IMR-90 (cell line): ENCODE data around the gene PTPN3. TPM values are rescaled to one million over a fixed set of nuclear protein-coding genes. Genes with fewer than 3 reads are reported as not detected.

Experiments
- ATAC-seq: fragments of 200-7000 bp; cut with Tn5 transposase; 2 replicates; pipeline ENCODE4 v1.9.1; 2020; ENCODE audit warnings: low read depth, mild to moderate bottlenecking, moderate library complexity
- BruUV-seq: library from RNA; stranded (reverse); fragments of 400-500 nt; replicated peaks from 2 replicates; lab custom pipeline; 2021; lab: Mats Ljungman, UMichigan
- CTCF ChIA-PET: fragments of 300-600 bp; formaldehyde crosslinking; extraction: SDS; loops from one replicate; lab custom pipeline; 2021; ENCODE audit warnings: antibody characterized with exemption; lab: Yijun Ruan, JAX
- POLR2A ChIA-PET: fragments of 300-600 bp; sonication (Branson Sonifier 250); formaldehyde crosslinking; loops from one replicate; lab custom pipeline; 2022; ENCODE audit warnings: antibody characterized with exemption; ENCODE audit not compliant: unreplicated experiment; lab: Charles Lee
- DNase-seq: peaks from one replicate; pipeline ENCODE4 v3.0.0; 2013
- H2AFZ ChIP-seq: replicated peaks from 2 replicates; pipeline ENCODE3; 2013; ENCODE audit warnings: low read length, mild to moderate bottlenecking; ENCODE audit not compliant: poor library complexity
- H2AK5ac ChIP-seq: 2 replicates; pipeline ENCODE4 v1.6.1; 2013; ENCODE audit warnings: low read depth, low read length, inconsistent platforms
- H2AK9ac ChIP-seq: replicated peaks from 2 replicates; pipeline ENCODE3; 2013; ENCODE audit warnings: mild to moderate bottlenecking, low read depth, low read length, moderate library complexity; ENCODE audit not compliant: poor library complexity
- H2BK120ac ChIP-seq: 2 replicates; pipeline ENCODE4 v1.6.1; 2013; ENCODE audit warnings: low read depth, low read length, inconsistent platforms
- H2BK15ac ChIP-seq: 3 replicates; pipeline ENCODE4 v1.6.1; 2013; ENCODE audit warnings: low read depth, low read length, inconsistent platforms
- H2BK20ac ChIP-seq: 2 replicates; pipeline ENCODE4 v1.6.1; 2013; ENCODE audit warnings: low read depth, mild to moderate bottlenecking, inconsistent platforms, low read length, moderate library complexity
- H2BK5ac ChIP-seq: 2 replicates; pipeline ENCODE4 v1.6.1; 2013; ENCODE audit warnings: mild to moderate bottlenecking, low read depth, low read length, inconsistent platforms; ENCODE audit not compliant: poor library complexity, severe bottlenecking
- H3K14ac ChIP-seq: replicated peaks from 2 replicates; pipeline ENCODE4 v1.6.1; 2013; ENCODE audit warnings: low read depth, low read length, inconsistent platforms
- H3K18ac ChIP-seq: 2 replicates; pipeline ENCODE4 v1.6.1; 2013; ENCODE audit warnings: low read depth, low read length, control low read depth
- H3K23ac ChIP-seq: 2 replicates; pipeline ENCODE4 v1.6.1; 2013; ENCODE audit warnings: low read depth, low read length, inconsistent platforms
- H3K27ac ChIP-seq: 2 replicates; pipeline ENCODE4 v1.5.1; 2013; ENCODE audit warnings: mild to moderate bottlenecking, control low read depth, low read length; ENCODE audit not compliant: insufficient read depth
- H3K27me3 ChIP-seq: 2 replicates; pipeline ENCODE4 v1.6.1; 2013; ENCODE audit warnings: low read length; ENCODE audit not compliant: control insufficient read depth, insufficient read depth
- H3K36me3 ChIP-seq: 2 replicates; pipeline ENCODE4 v1.6.1; 2013; ENCODE audit warnings: low read length, mixed read lengths; ENCODE audit not compliant: control insufficient read depth, insufficient read depth
- H3K4ac ChIP-seq: 2 replicates; pipeline ENCODE4 v1.6.1; 2013; ENCODE audit warnings: low read depth, low read length, inconsistent platforms
- H3K4me1 ChIP-seq: 2 replicates; pipeline ENCODE4 v1.6.1; 2013; ENCODE audit warnings: low read length, mixed read lengths; ENCODE audit not compliant: control insufficient read depth, insufficient read depth
- H3K4me2 ChIP-seq: 2 replicates; pipeline ENCODE4 v1.6.1; 2013; ENCODE audit warnings: low read depth, mild to moderate bottlenecking, control low read depth, low read length, moderate library complexity
- H3K4me3 ChIP-seq: 2 replicates; pipeline ENCODE4 v1.5.1; 2013; ENCODE audit warnings: low read depth, mild to moderate bottlenecking, control low read depth, low read length, moderate library complexity; ENCODE audit not compliant: insufficient read depth
- H3K56ac ChIP-seq: 2 replicates; pipeline ENCODE4 v1.6.1; 2013; ENCODE audit warnings: low read length, inconsistent platforms; ENCODE audit not compliant: insufficient read depth; ENCODE audit errors: extremely low read depth
- H3K79me1 ChIP-seq, 2 experiments: 2 replicates each; pipeline ENCODE4 v1.6.1; 2013; ENCODE audit warnings: low read length in 2 of 2, inconsistent platforms in 1 of 2, low read depth in 1 of 2
- H3K9ac ChIP-seq: 2 replicates; pipeline ENCODE4 v1.6.1; 2013; ENCODE audit warnings: low read depth, low read length, control low read depth
- H3K9me1 ChIP-seq: 2 replicates; pipeline ENCODE4 v1.6.1; 2013; ENCODE audit warnings: low read length, inconsistent platforms; ENCODE audit not compliant: insufficient read depth
- H3K9me3 ChIP-seq: 2 replicates; pipeline ENCODE4 v1.6.1; 2013; ENCODE audit warnings: low read length; ENCODE audit not compliant: control insufficient read depth, insufficient read depth
- H4K20me1 ChIP-seq: 2 replicates; pipeline ENCODE4 v1.6.1; 2013; ENCODE audit warnings: low read length, inconsistent platforms; ENCODE audit not compliant: insufficient read depth
- H4K5ac ChIP-seq: 2 replicates; pipeline ENCODE4 v1.6.1; 2013; ENCODE audit warnings: mild to moderate bottlenecking, low read depth, low read length, control low read depth
- H4K8ac ChIP-seq, 2 experiments: 2 replicates each; pipeline ENCODE4 v1.6.1; 2013; ENCODE audit warnings: low read depth in 2 of 2, low read length in 2 of 2, control low read depth in 1 of 2, inconsistent platforms in 1 of 2
- H4K91ac ChIP-seq: 2 replicates; pipeline ENCODE4 v1.6.1; 2013; ENCODE audit warnings: low read depth, low read length, inconsistent platforms; ENCODE audit not compliant: insufficient read depth
- CEBPB ChIP-seq: IDR thresholded peaks from 2 replicates; pipeline ENCODE4 v1.6.1; 2012; ENCODE audit warnings: low read depth, low read length, improper control_type of control experiment
- CHD1 ChIP-seq: IDR thresholded peaks from 2 replicates; pipeline ENCODE4 v1.6.1; 2012; ENCODE audit warnings: low read depth, low read length, improper control_type of control experiment
- CTCF ChIP-seq: conservative IDR thresholded peaks from 2 replicates; pipeline ENCODE4 v1.5.1; 2012; ENCODE audit warnings: mild to moderate bottlenecking, low read depth, low read length, improper control_type of control experiment
- FOS ChIP-seq: fragments of 150-350 bp; IDR thresholded peaks from 2 replicates; pipeline ENCODE4 v1.6.1; 2016; ENCODE audit warnings: low read depth, low read length
- MAZ ChIP-seq: IDR thresholded peaks from 2 replicates; pipeline ENCODE4 v1.6.1; 2012; ENCODE audit warnings: low read depth, mild to moderate bottlenecking, low read length, improper control_type of control experiment, moderate library complexity, borderline replicate concordance
- RAD21 ChIP-seq: IDR thresholded peaks from 2 replicates; pipeline ENCODE4 v1.6.1; 2012; ENCODE audit warnings: low read length, improper control_type of control experiment
- RCOR1 ChIP-seq: IDR thresholded peaks from 2 replicates; pipeline ENCODE4 v1.6.1; 2012; ENCODE audit warnings: mild to moderate bottlenecking, low read length, improper control_type of control experiment; ENCODE audit not compliant: insufficient replicate concordance
- RFX5 ChIP-seq: IDR thresholded peaks from 2 replicates; pipeline ENCODE4 v1.8.0; 2012; ENCODE audit warnings: low read depth, mild to moderate bottlenecking, low read length, moderate library complexity
- USF2 ChIP-seq: fragments of 150-350 bp; IDR thresholded peaks from 2 replicates; pipeline ENCODE4 v1.6.1; 2017; ENCODE audit warnings: mild to moderate bottlenecking, antibody characterized with exemption, low read length, low read depth
- WGBS, 2 experiments: methylation state at CpG; one replicate each; pipeline versions ENCODE4 v1.1.5 to v1.1.7; 2013; ENCODE audit warnings: missing lambda C conversion rate in 2 of 2; ENCODE audit not compliant: insufficient read length in 1 of 2; ENCODE audit errors: extremely low coverage in 2 of 2; 5-methylcytosine and 5-hydroxymethylcytosine counted together
- dilution Hi-C: fragments of 300-500 bp; cut with HindIII; formaldehyde crosslinking; loops from one replicate; pipeline ENCODE4 v1.14.3; 2018; ENCODE audit warnings: low sequenced_read_pairs; ENCODE audit not compliant: unreplicated experiment
- in situ Hi-C: fragments of 300-500 bp; cut with MboI; formaldehyde crosslinking; loops from 3 replicates; pipeline ENCODE4 v1.14.3; 2019; ENCODE audit warnings: low sequenced_read_pairs, inconsistent platforms, mixed read lengths
- intact Hi-C: fragments of 100-400 bp; cut with micrococcal nuclease; formaldehyde crosslinking; loops from 2 replicates; pipeline ENCODE4 v1.10.0; 2022
- polyA plus RNA-seq, 3 experiments: library from polyadenylated mRNA; depleted of rRNA; stranded (reverse); fragments of >200 nt; gene quantifications; 2 replicates each; pipeline ENCODE4 v1.2.3, GENCODE V29; 2012; ENCODE audit warnings: low replicate concordance in 1 of 3
- total RNA-seq: library from RNA; depleted of rRNA; stranded (reverse); fragments of >200 nt; gene quantifications from 2 replicates; pipeline ENCODE4 v1.2.3, GENCODE V29; 2012

PTPN3 gene
- total and polyA plus RNA-seq, 2 of the 4 experiments (the other 2 are of a cell fraction): 0.72 to 0.89 TPM

GRCh38 chr9:109452761-109453160, 45.3 kb downstream of the PTPN3 start:
- DNase-seq: peak; percentile 71

More at GRCh38 chr9:109452761-109453160, 45.3 kb downstream of the PTPN3 start:
- Histone ChIP-seq H3K9ac (no peak overlapping the region), H4K5ac (no peak overlapping the region), H3K27ac (no peak overlapping the region), H4K20me1 (no peaks in the 10 kb centered on the region), H4K91ac (no peak overlapping the region), H3K4ac (no peak overlapping the region), H3K4me3 (no peak overlapping the region), H3K23ac (no peak overlapping the region), H3K56ac (no peak overlapping the region), H3K18ac (no peak overlapping the region), H3K79me1 (no peaks in the 10 kb centered on the region), H3K4me2 (no peak overlapping the region), H2AK5ac (no peak overlapping the region), H2BK15ac (no peak overlapping the region), H4K8ac (no peak overlapping the region), H2BK120ac (no peak overlapping the region), H3K9me3 (no peaks in the 10 kb centered on the region), H3K27me3 (no peaks in the 10 kb centered on the region), H3K14ac (no peak overlapping the region), H3K9me1 (0 out of 2 replicates have a peak, but pooled peaks cover 3% of the 10 kb centered on the region), H2BK20ac (no peak overlapping the region), H2AK9ac (no peak overlapping the region), H2AFZ (no peak overlapping the region), H3K36me3 (no peaks in the 10 kb centered on the region), H3K4me1 (peaks cover 6% of the 10 kb centered on the region; the same call in 1 of the 2 replicates), H2BK5ac (no peak overlapping the region)
- ATAC-seq: peak; percentile 38
- dilution Hi-C loops: no loop called here
- CTCF ChIA-PET: interaction anchor here (1.3 kb wide), 1 partner anchor 17 kb away, joined by 3 read pairs; no protein-coding TSS in a partner anchor
- intact Hi-C loops: no loop called here
- TF ChIP-seq FOS (no peak), CTCF (no peak), CEBPB (peak; percentile 51; the same call in 1 of the 2 replicates), CHD1 (no peak), USF2 (no peak), RCOR1 (no peak), RFX5 (no peak), MAZ (no peak), RAD21 (no peak)
- BruUV-seq: no TSS peak
- POLR2A ChIA-PET: no interaction called here
- WGBS, 2 experiments: no CpG with 5 or more reads among the region's 3 CpGs
- in situ Hi-C loops: no loop called here
